Femur (tissue), 1 donor: ENCODE results near the gene GATB.

Source experiments
- DNase-seq: peaks from one replicate; pipeline ENCODE4 v3.0.0-alpha.2; 2017

The GATB gene

GRCh38 chr4:151644622-151645021 lies 116.2 kb downstream of the GATB start:
- DNase-seq = no peak

GRCh38 chr4:151643564-151643963 lies 117.2 kb downstream of the GATB start:
- no peak for DNase-seq

- DNase-seq = no peak
Observed at GRCh38 chr4:151641983-151642382, 118.8 kb downstream of the GATB start.

- DNase-seq = no peak
Observed at GRCh38 chr4:151641167-151641566, 119.6 kb downstream of the GATB start.

- no peak for DNase-seq
Observed at GRCh38 chr4:151640381-151640780, 120.4 kb downstream of the GATB start.

- no peak for DNase-seq
Observed at GRCh38 chr4:151638295-151638858, 122.4 kb downstream of the GATB start.

GRCh38 chr4:151631349-151631748 lies 129.5 kb downstream of the GATB start:
- DNase-seq = no peak

GRCh38 chr4:151629097-151629783 lies 131.6 kb downstream of the GATB start:
- DNase-seq = no peak

- DNase-seq = no peak
Observed at GRCh38 chr4:151628001-151628608, 132.7 kb downstream of the GATB start.

GRCh38 chr4:151627491-151627890 lies 133.3 kb downstream of the GATB start:
- no peak for DNase-seq

GRCh38 chr4:151626751-151627150 lies 134.1 kb downstream of the GATB start:
- DNase-seq = no peak

- DNase-seq = no peak
Observed at GRCh38 chr4:151626228-151626627, 134.6 kb downstream of the GATB start.

GRCh38 chr4:151624626-151625565 lies 135.9 kb downstream of the GATB start:
- peak; percentile 26 for DNase-seq
